K562 (cell line): ENCODE measurements around the gene INPP4B. TPM values are rescaled to one million over a fixed set of nuclear protein-coding genes. Genes with fewer than 3 reads are reported as not detected.

Experiments used
- CHD7 ChIP-seq: fragments of 200-600 bp; sonication (generic); IDR thresholded peaks from one replicate; pipeline ENCODE4 v1.6.1; 2012; ENCODE audit warnings: mild to moderate bottlenecking, low read depth, low read length, inconsistent platforms
- HLTF ChIP-seq: fragments of 450-650 bp; IDR thresholded peaks from 2 replicates; pipeline ENCODE4 v1.6.1; 2016
- IFI16 ChIP-seq: fragments of 250-450 bp; sonication (Bioruptor Pico); IDR thresholded peaks from 2 replicates; pipeline ENCODE4 v2.1.2; 2022; ENCODE audit warnings: mild to moderate bottlenecking, inconsistent platforms
- NCOA2 ChIP-seq, 2 experiments: fragments of 450-650 bp; IDR thresholded peaks; 2 replicates each; pipeline ENCODE4 v1.6.1; 2018; ENCODE audit warnings: mild to moderate bottlenecking in 2 of 2, moderate library complexity in 1 of 2; ENCODE audit not compliant: partially characterized antibody in 2 of 2
- PTTG1 ChIP-seq: fragments of 450-650 bp; IDR thresholded peaks from 2 replicates; pipeline ENCODE4 v1.6.1; 2016; ENCODE audit warnings: low read depth, mild to moderate bottlenecking, missing genetic modification characterization, missing compliant biosample characterization
- ZNF584 ChIP-seq: fragments of 200-800 bp; sonication (Bioruptor generic); IDR thresholded peaks from 2 replicates; pipeline ENCODE4 v1.6.1; 2016; ENCODE audit warnings: low read depth, mild to moderate bottlenecking, missing genetic modification characterization, missing compliant biosample characterization
- ZSCAN32 ChIP-seq: fragments of 450-650 bp; formaldehyde crosslinking; IDR thresholded peaks from 2 replicates; pipeline ENCODE4 v1.4.0; 2020; ENCODE audit warnings: mild to moderate bottlenecking, moderate library complexity
- polyA plus RNA-seq, 8 experiments: library from polyadenylated mRNA; depleted of rRNA in 4 of 8; stranded (reverse) in 5 of 8; unstranded in 3 of 8; fragments of >200 nt; fragmentation: Nextera tagmentation in 2 of 8; fragmentation: Illumina TruSeq in 1 of 8; extraction: Ambion mirVana in 2 of 8; extraction: Trizol in 1 of 8; gene quantifications; 2 replicates each; pipeline versions ENCODE4 v1.2.1 to v1.2.3, GENCODE V29; 2011 to 2014; ENCODE audit warnings: inconsistent platforms in 1 of 8, missing spikeins in 1 of 8
- total RNA-seq, 7 experiments: library from RNA; depleted of rRNA in 6 of 7; stranded (reverse); fragments of >200 nt in 6 of 7; fragmentation: Illumina TruSeq in 2 of 7; extraction: Trizol in 2 of 7; gene quantifications; 2 replicates each; pipeline versions ENCODE4 v1.2.1 to v1.2.3, GENCODE V29; 2011 to 2021; ENCODE audit warnings: low replicate concordance in 1 of 7

The INPP4B gene
- total and polyA plus RNA-seq, 9 of the 15 experiments (the other 6 are each of a cell fraction or from before 2014, with no cell fraction given) = 0.04 to 0.11 TPM; not detected in 7

GRCh38 chr4:142372530-142373260, 473.4 kb downstream of the INPP4B start (continued):
- no peak for TF ChIP-seq CHD7
- TF ChIP-seq PTTG1 (tag) = no peak
- TF ChIP-seq IFI16 (CRISPR knock-in tag) = no peak
- TF ChIP-seq ZNF584 (CRISPR knock-in tag) = no peak
- TF ChIP-seq NCOA2 (IDR thresholded peaks at IDR 0.05; ENCODE audit: partially characterized antibody in 2 of 2) = no peak
- no peak for TF ChIP-seq HLTF
- TF ChIP-seq ZSCAN32 (CRISPR knock-in tag) = no peak
- TF ChIP-seq, all 486 proteins: peak for 0
